Endodermal cell (in vitro differentiated cells): Measurements from ENCODE around the gene RSPRY1. TPM values are rescaled to one million over a fixed set of nuclear protein-coding genes. Genes with fewer than 3 reads are reported as not detected.

Experiments
- DNase-seq: peaks from one replicate; pipeline ENCODE4 v3.0.0-alpha.2; 2017
- H3K27ac ChIP-seq: 2 replicates; pipeline ENCODE4 v1.5.1; 2013; ENCODE audit warnings: mild to moderate bottlenecking, low read depth, low read length, moderate library complexity
- H3K27me3 ChIP-seq: 2 replicates; pipeline ENCODE4 v1.6.1; 2013; ENCODE audit warnings: mild to moderate bottlenecking, low read length, moderate library complexity; ENCODE audit not compliant: insufficient read depth, control insufficient read depth, poor library complexity, severe bottlenecking
- H3K36me3 ChIP-seq: 2 replicates; pipeline ENCODE4 v1.7.0; 2013; ENCODE audit warnings: mild to moderate bottlenecking, low read length, moderate library complexity; ENCODE audit not compliant: control insufficient read depth, insufficient read depth
- H3K4me1 ChIP-seq: one replicate; pipeline ENCODE4 v1.7.0; 2013; ENCODE audit warnings: low read length; ENCODE audit not compliant: control insufficient read depth, insufficient read depth
- H3K4me3 ChIP-seq: 2 replicates; pipeline ENCODE4 v1.5.1; 2013; ENCODE audit warnings: mild to moderate bottlenecking, low read length, moderate library complexity
- H3K9ac ChIP-seq: 2 replicates; pipeline ENCODE4 v1.6.1; 2013; ENCODE audit warnings: mild to moderate bottlenecking, low read length, moderate library complexity; ENCODE audit not compliant: poor library complexity, severe bottlenecking; ENCODE audit errors: extremely low read depth
- H3K9me3 ChIP-seq: 2 replicates; pipeline ENCODE4 v1.6.1; 2013; ENCODE audit warnings: mild to moderate bottlenecking, low read length, moderate library complexity; ENCODE audit not compliant: control insufficient read depth
- H3K27ac Mint-ChIP-seq: 2 replicates; pipeline ENCODE4 v1.8.0; 2020; ENCODE audit warnings: mixed read lengths
- H3K27me3 Mint-ChIP-seq: 2 replicates; pipeline ENCODE4 v1.8.0; 2021; ENCODE audit warnings: mild to moderate bottlenecking, mixed read lengths; ENCODE audit not compliant: insufficient read depth
- H3K36me3 Mint-ChIP-seq: 2 replicates; pipeline ENCODE4 v1.8.0; 2020; ENCODE audit warnings: low read depth, mixed read lengths
- H3K4me1 Mint-ChIP-seq: 2 replicates; pipeline ENCODE4 v1.8.0; 2020; ENCODE audit warnings: mixed read lengths
- H3K4me3 Mint-ChIP-seq: 2 replicates; pipeline ENCODE4 v1.8.0; 2020; ENCODE audit warnings: mild to moderate bottlenecking, moderate library complexity, mixed read lengths
- H3K9me3 Mint-ChIP-seq: 2 replicates; pipeline ENCODE4 v1.8.0; 2020; ENCODE audit warnings: mild to moderate bottlenecking, mixed read lengths
- WGBS, 2 experiments: methylation state at CpG; one replicate each; pipeline versions ENCODE4 v1.1.5 to v1.1.7; 2013; ENCODE audit warnings: missing lambda C conversion rate in 2 of 2, mixed read lengths in 1 of 2; ENCODE audit not compliant: insufficient coverage in 1 of 2, insufficient read length in 1 of 2; 5-methylcytosine and 5-hydroxymethylcytosine counted together
- total RNA-seq, 2 donors: library from RNA; stranded (reverse); fragmentation: NEBNext Ultra II Directional in 1 of 2; extraction: Animal tissue kit (Norgen Biotek cat#: 25700) in 1 of 2; gene quantifications; 2 replicates in 1 of 2; 3 replicates in 1 of 2; pipeline ENCODE4 v1.2.1, GENCODE V29; 2021
- TF ChIP-seq, protein P1 (sequence below): fragments of 200-600 bp; sonication (generic); conservative IDR thresholded peaks from 2 replicates; pipeline ENCODE4 v1.5.0; 2021; ENCODE audit warnings: antibody characterized with exemption, mild to moderate bottlenecking

The RSPRY1 gene
- total RNA-seq, 2 donors from 2014 or later: 40.3 to 46.5 TPM

DNA sequence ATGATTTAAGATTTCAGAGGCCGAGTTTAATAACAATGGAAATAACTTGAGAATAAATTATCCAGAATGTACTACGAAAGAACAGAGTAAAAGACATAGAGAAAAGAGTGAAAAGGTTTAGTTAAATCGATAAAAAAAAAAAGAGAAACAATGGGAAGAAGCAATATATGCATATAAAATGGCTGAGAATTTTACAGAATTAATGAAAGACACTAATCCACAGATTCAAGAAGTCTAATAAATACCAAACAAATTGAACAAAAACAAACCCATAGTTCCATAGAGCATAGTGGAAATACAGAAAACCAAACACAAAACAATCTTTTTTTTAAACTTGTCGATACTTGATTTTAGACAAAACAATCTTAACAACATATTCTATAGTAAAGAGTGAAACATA, 2.0 kb upstream of the RSPRY1 start:
- no peak overlapping the region for H3K27ac ChIP-seq
- no peaks in the 10 kb centered on the region for H3K9me3 ChIP-seq
- peaks cover 23% of the 10 kb centered on the region for H3K4me1 Mint-ChIP-seq
- H3K9ac ChIP-seq: no peak overlapping the region
- H3K4me3 Mint-ChIP-seq: peak overlapping the region; percentile 99
- no peak for DNase-seq
- no peaks in the 10 kb centered on the region for H3K27me3 ChIP-seq
- WGBS, 2 experiments: 93 to 100% methylated on average over 2 to 3 of the region's 4 CpGs
- peaks cover 3% of the 10 kb centered on the region for H3K36me3 Mint-ChIP-seq
- H3K9me3 Mint-ChIP-seq: no peaks in the 10 kb centered on the region
- H3K27ac Mint-ChIP-seq: no peak overlapping the region
- TF ChIP-seq, protein P1, sequence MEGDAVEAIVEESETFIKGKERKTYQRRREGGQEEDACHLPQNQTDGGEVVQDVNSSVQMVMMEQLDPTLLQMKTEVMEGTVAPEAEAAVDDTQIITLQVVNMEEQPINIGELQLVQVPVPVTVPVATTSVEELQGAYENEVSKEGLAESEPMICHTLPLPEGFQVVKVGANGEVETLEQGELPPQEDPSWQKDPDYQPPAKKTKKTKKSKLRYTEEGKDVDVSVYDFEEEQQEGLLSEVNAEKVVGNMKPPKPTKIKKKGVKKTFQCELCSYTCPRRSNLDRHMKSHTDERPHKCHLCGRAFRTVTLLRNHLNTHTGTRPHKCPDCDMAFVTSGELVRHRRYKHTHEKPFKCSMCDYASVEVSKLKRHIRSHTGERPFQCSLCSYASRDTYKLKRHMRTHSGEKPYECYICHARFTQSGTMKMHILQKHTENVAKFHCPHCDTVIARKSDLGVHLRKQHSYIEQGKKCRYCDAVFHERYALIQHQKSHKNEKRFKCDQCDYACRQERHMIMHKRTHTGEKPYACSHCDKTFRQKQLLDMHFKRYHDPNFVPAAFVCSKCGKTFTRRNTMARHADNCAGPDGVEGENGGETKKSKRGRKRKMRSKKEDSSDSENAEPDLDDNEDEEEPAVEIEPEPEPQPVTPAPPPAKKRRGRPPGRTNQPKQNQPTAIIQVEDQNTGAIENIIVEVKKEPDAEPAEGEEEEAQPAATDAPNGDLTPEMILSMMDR: no peak
- H3K4me3 ChIP-seq: peak overlapping the region; percentile 95
- peaks cover 28% of the 10 kb centered on the region for H3K27me3 Mint-ChIP-seq
- H3K36me3 ChIP-seq: peaks cover 2% of the 10 kb centered on the region
- H3K4me1 ChIP-seq: peaks cover 7% of the 10 kb centered on the region

DNA sequence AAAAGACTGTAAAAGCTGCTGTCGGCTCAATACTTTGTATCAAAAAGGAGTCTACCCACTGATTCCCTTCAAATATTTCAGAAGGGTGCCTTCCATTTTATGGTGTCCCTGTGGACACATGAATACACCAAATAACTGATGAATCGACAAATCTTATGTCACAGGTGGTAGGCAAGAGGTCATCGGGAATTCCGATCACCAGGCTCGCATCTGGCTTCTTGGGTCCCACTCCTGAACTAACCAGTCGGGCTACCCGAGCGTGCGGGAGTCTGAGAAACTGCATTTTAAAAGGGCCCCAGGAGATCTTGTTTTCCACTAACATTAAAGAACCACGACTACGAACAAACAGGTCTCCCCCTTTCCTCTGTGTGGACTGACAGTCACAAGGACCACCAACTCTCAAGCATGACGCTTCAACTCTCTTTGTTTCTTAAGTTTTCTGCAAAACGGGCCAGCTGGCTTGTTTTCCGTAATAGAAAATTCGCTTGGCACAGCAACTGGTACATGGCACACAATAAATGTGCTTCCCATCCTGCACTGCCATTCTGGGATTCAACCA, 1.2 kb upstream of the RSPRY1 start:
- H3K27me3 ChIP-seq: no peaks in the 10 kb centered on the region
- H3K9ac ChIP-seq: peak overlapping the region; percentile 68
- peak overlapping the region; percentile 95 for H3K4me3 ChIP-seq
- TF ChIP-seq, protein P1: no peak
- DNase-seq: peak; percentile 51
- no peaks in the 10 kb centered on the region for H3K9me3 ChIP-seq
- Mint-ChIP-seq H3K9me3 (no peaks in the 10 kb centered on the region), H3K4me3 (peak overlapping the region; percentile 99), H3K27me3 (peaks cover 27% of the 10 kb centered on the region), H3K4me1 (peaks cover 17% of the 10 kb centered on the region), H3K27ac (no peak overlapping the region), H3K36me3 (peaks cover 8% of the 10 kb centered on the region)
- 29 to 30% methylated on average over 13 to 15 of the region's 15 CpGs for WGBS, 2 experiments
- no peaks in the 10 kb centered on the region for H3K4me1 ChIP-seq
- peaks cover 10% of the 10 kb centered on the region for H3K36me3 ChIP-seq
- H3K27ac ChIP-seq: peak overlapping the region; percentile 72

DNA sequence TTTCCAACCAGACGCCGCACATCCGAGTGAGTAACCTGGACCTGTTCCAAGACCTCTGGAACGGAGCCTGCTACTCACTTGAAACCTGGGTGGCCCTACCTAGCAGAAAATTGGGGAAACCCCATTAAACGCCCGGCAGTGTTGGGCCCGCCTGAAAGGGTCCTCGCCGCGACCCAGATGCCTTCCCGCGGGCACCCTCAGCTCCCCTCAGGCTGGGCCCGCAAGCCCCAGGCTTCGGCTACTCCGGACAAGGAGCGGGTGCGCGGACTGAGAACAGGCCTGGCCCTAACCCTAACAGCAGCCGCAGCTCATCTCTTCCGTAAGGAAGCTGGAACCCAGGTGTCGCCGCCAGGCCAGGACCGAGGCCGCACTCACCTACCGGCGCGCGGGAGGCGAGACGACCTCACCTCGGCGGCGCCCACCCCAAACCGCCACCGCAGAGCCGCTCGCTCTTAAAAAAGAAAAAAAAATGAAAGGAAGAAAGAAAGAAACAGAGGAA, 634 bp upstream of the RSPRY1 start:
- Mint-ChIP-seq H3K36me3 (peaks cover 8% of the 10 kb centered on the region), H3K4me3 (peak overlapping the region; percentile 99), H3K4me1 (peaks cover 17% of the 10 kb centered on the region), H3K27me3 (peaks cover 23% of the 10 kb centered on the region), H3K9me3 (no peaks in the 10 kb centered on the region), H3K27ac (peak overlapping the region; percentile 87)
- Histone ChIP-seq H3K27ac (peak overlapping the region; percentile 72), H3K9ac (peak overlapping the region; percentile 68), H3K27me3 (no peaks in the 10 kb centered on the region), H3K9me3 (no peaks in the 10 kb centered on the region), H3K4me1 (no peaks in the 10 kb centered on the region), H3K4me3 (peak overlapping the region; percentile 95), H3K36me3 (peaks cover 13% of the 10 kb centered on the region)
- TF ChIP-seq, protein P1: no peak
- WGBS, 2 experiments: 0 to 1% methylated on average over 14 to 37 of the region's 37 CpGs
- DNase-seq: no peak
